Measurements from ENCODE around the gene COL11A1.

COL11A1 gene

DNA sequence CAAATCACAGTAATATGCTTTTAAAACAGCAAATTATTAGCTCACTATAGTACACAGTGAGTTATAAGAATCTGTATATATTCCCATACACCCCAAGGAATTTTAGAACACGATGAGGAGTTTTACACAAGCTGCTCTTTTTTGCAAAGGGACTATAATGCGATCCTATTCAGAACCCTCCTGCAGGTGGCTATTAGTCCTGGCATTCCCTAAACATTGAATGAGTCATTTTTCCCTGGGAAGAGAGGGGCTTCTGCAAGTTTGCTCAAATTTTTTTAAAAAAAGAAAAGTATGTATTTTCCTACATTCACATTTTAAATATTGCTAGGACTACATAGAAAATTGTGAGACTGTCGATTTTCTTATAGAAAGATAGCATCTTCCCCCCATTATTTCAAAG, 106.3 kb downstream of the COL11A1 start:
- TF ChIP-seq POLR2AphosphoS5 (IDR thresholded peaks at IDR 0.05; ENCODE audit: low read depth, low read length) (no peak), SIN3A (IDR thresholded peaks at IDR 0.05; ENCODE audit: borderline replicate concordance, insufficient read depth, low read length) (no peak), FOXP2 (optimal IDR thresholded peaks at IDR 0.05; ENCODE audit: borderline replicate concordance, extremely low read depth, extremely low read length, insufficient read depth) (no peak), TAF1 (IDR thresholded peaks at IDR 0.05; ENCODE audit: borderline replicate concordance, insufficient read depth, low read length) (no peak)
- TF ChIP-seq, protein P1, sequence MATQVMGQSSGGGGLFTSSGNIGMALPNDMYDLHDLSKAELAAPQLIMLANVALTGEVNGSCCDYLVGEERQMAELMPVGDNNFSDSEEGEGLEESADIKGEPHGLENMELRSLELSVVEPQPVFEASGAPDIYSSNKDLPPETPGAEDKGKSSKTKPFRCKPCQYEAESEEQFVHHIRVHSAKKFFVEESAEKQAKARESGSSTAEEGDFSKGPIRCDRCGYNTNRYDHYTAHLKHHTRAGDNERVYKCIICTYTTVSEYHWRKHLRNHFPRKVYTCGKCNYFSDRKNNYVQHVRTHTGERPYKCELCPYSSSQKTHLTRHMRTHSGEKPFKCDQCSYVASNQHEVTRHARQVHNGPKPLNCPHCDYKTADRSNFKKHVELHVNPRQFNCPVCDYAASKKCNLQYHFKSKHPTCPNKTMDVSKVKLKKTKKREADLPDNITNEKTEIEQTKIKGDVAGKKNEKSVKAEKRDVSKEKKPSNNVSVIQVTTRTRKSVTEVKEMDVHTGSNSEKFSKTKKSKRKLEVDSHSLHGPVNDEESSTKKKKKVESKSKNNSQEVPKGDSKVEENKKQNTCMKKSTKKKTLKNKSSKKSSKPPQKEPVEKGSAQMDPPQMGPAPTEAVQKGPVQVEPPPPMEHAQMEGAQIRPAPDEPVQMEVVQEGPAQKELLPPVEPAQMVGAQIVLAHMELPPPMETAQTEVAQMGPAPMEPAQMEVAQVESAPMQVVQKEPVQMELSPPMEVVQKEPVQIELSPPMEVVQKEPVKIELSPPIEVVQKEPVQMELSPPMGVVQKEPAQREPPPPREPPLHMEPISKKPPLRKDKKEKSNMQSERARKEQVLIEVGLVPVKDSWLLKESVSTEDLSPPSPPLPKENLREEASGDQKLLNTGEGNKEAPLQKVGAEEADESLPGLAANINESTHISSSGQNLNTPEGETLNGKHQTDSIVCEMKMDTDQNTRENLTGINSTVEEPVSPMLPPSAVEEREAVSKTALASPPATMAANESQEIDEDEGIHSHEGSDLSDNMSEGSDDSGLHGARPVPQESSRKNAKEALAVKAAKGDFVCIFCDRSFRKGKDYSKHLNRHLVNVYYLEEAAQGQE (IDR thresholded peaks at IDR 0.05; ENCODE audit: insufficient read depth in 1 of 2, low read depth in 2 of 2, low read length in 2 of 2) = no peak

- TF ChIP-seq POLR2AphosphoS5 (IDR thresholded peaks at IDR 0.05; ENCODE audit: low read depth, low read length) (no peak), FOXP2 (optimal IDR thresholded peaks at IDR 0.05; ENCODE audit: borderline replicate concordance, extremely low read depth, extremely low read length, insufficient read depth) (no peak), SIN3A (IDR thresholded peaks at IDR 0.05; ENCODE audit: borderline replicate concordance, insufficient read depth, low read length) (no peak), TAF1 (IDR thresholded peaks at IDR 0.05; ENCODE audit: borderline replicate concordance, insufficient read depth, low read length) (no peak)
- TF ChIP-seq, protein P1 (IDR thresholded peaks at IDR 0.05; ENCODE audit: insufficient read depth in 1 of 2, low read depth in 2 of 2, low read length in 2 of 2) = no peak
Measured at GRCh38 chr1:102978874-102979273, 129.4 kb downstream of the COL11A1 start.

DNA sequence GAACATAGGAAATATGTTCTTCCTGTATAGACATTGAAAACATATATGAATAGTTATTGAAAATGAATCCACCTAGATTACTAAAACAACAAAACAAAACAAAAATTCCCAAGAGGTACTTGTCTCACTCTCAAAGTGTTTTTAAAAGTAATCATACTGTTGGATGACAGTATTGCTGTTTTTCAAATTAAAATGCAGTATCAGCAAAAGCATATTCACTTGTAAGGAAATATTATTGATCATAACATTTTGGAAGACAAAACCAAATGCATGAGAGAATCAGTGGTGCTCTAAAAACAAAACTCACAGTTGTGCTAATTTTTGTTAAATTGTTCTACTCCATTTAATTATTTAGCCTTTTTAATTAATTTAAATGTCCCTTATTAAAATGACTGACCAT, 131.0 kb downstream of the COL11A1 start:
- no peak for TF ChIP-seq SIN3A (IDR thresholded peaks at IDR 0.05; ENCODE audit: borderline replicate concordance, insufficient read depth, low read length)
- no peak for TF ChIP-seq POLR2AphosphoS5 (IDR thresholded peaks at IDR 0.05; ENCODE audit: low read depth, low read length)
- no peak for TF ChIP-seq TAF1 (IDR thresholded peaks at IDR 0.05; ENCODE audit: borderline replicate concordance, insufficient read depth, low read length)
- no peak for TF ChIP-seq FOXP2 (optimal IDR thresholded peaks at IDR 0.05; ENCODE audit: borderline replicate concordance, extremely low read depth, extremely low read length, insufficient read depth)
- TF ChIP-seq, protein P1 (IDR thresholded peaks at IDR 0.05; ENCODE audit: insufficient read depth in 1 of 2, low read depth in 2 of 2, low read length in 2 of 2) = no peak

DNA sequence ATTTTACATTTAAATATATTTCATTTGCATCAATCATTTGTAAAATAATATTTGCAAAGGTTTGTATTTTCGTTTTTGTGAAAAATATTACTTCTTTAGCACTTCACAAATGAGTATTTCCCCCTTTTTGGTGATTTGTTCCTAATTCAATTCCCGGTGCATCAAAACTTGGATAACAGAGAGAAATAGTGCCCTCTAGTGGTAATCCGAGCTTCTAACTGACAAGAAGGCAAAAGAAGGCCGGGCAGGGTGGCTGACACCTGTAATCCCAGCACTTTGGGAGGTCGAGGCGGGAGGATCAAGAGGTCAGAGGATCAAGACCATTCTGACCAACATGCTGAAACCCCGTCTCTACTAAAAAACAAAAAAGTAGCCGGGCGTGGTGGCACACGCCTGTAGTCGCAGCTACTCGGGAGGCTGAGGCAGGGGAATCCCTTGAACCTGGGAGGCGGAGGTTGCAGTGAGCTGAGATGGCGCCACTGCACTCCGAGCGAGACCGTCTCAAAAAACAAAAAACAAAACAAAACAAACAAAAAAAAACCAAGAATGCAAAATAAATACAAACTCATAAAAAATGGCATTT, 137.7 kb downstream of the COL11A1 start:
- TF ChIP-seq POLR2AphosphoS5 (IDR thresholded peaks at IDR 0.05; ENCODE audit: low read depth, low read length) = no peak
- no peak for TF ChIP-seq SIN3A (IDR thresholded peaks at IDR 0.05; ENCODE audit: borderline replicate concordance, insufficient read depth, low read length)
- no peak for TF ChIP-seq TAF1 (IDR thresholded peaks at IDR 0.05; ENCODE audit: borderline replicate concordance, insufficient read depth, low read length)
- TF ChIP-seq, protein P1 (IDR thresholded peaks at IDR 0.05; ENCODE audit: insufficient read depth in 1 of 2, low read depth in 2 of 2, low read length in 2 of 2) = no peak
- TF ChIP-seq FOXP2 (optimal IDR thresholded peaks at IDR 0.05; ENCODE audit: borderline replicate concordance, extremely low read depth, extremely low read length, insufficient read depth) = no peak
